Stimulated activated CD4-positive, alpha-beta T cell treated with anti-CD3 and anti-CD28 coated beads, Interleukin-15, amount 100 ng/mL, for 24 hours (primary cell): ENCODE data around the gene TDRD12.
"Not testable (repeated sequence)": the region's sequence is repeated elsewhere in the genome, so short reads cannot be mapped to it uniquely, and the experiment has no call there.

Source experiments
- DNase-seq: peaks from one replicate; pipeline ENCODE4 v3.0.0-alpha.2; 2020

Gene TDRD12

DNA sequence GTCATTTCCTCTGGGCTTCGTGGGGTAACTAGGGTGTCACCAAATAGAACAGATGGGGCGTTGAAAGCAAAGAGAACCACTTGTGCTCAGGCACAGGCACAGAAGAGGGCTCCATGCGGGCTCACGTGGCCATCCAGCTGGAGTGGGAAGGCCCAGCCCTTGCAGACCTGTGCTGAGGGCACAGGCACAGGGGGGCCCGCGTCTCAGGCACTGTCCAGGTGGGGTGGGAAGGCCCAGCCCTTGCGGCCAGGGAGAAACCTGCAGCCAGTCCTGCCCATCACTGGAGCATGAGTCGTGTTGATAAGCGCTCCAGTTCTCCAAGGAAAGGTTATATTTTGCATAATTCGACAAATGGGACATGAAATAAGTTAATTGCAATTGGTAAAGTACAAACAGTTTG is 92.5 kb downstream of the TDRD12 start:
- DNase-seq: no peak

DNA sequence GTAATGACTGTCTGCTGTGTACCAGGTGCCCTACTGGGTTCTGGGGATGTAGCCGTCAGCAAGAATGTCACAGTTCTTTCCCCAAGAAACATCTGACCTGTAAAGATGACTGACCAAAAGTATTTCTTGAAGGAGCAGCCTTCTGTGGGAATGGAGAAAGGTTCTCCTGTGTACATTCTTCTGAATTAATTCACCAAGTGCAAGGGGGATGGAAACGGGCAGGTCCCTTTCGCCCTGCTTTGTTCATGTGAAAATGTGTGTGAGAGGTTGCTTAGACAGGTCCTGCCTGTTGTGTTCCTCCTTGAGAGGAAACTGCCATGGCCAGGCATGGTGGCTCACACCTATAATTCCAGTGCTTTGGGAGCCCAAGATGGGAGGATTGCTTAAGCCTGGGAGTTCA is 93.0 kb downstream of the TDRD12 start:
- DNase-seq: no peak

DNA sequence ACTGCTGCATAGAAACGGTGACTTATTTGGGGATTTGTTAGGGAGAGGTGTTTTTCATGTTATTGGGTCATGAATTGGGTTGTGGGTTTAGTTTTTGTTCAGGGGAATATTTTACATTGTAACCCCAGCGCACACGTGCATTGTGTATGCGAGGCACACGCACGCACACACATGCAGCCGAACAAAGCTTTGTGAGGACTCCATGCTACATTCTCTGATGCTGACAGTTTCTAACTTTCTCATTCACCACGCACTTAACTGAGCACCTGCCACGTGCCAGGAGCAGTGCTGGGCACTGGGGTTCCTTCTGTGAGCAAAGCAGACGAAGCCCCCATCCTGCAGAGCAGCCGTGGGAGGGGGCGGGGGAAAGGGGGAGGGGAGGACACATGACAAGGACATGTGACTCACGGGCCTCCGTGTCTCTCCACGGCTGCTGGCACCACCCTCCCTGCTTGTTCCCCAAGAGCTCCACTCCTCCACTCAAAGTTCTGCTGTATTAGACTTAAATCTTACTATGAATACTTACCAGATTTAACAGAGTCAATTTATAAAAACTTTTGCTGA is 94.4 kb downstream of the TDRD12 start:
- DNase-seq: peak; percentile 16

DNA sequence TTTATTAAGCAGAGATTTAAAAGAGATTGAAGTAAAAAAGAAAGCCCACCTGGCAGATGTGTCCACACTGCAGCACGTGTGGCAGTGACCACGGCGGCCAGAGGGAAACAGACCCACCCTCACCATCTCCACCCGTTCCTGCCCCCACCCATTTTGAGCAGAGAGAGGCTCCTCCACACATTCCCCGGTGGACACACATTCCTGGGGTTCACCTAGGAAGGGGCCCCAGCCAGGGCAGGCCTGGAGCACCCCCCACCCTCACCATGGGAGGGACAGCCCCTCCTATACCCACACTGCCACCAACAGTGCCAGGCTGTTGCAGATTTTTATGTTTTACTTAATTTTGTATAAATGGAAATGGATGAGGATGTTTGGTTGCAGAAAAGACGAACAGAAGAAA is 95.1 kb downstream of the TDRD12 start:
- no peak for DNase-seq

DNA sequence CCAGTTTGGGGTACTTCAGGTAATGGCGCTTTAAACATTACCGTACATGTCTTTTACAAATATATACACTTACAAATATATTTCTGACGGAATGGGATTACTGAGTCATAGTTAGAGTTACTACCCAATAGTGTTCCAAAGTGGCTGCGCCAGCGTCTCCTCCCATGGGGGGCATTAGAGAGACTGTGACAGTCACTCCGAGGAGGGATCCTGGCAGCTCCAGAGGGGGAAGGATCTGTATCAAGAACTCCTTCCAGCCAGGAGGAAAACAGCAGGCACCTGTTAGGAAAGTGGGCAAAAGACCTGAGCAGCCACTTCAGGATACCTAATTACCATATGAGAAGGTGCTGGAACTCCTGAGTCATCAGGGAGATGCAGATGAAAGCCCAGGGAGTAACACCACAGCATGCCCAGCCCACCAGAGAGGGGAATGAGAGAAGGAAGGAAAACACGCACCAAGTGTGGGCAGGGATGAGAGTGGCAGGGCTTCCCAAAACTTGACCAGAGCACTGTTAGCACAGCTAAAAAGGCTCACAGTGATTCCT is 97.1 kb downstream of the TDRD12 start:
- DNase-seq: no peak

DNA sequence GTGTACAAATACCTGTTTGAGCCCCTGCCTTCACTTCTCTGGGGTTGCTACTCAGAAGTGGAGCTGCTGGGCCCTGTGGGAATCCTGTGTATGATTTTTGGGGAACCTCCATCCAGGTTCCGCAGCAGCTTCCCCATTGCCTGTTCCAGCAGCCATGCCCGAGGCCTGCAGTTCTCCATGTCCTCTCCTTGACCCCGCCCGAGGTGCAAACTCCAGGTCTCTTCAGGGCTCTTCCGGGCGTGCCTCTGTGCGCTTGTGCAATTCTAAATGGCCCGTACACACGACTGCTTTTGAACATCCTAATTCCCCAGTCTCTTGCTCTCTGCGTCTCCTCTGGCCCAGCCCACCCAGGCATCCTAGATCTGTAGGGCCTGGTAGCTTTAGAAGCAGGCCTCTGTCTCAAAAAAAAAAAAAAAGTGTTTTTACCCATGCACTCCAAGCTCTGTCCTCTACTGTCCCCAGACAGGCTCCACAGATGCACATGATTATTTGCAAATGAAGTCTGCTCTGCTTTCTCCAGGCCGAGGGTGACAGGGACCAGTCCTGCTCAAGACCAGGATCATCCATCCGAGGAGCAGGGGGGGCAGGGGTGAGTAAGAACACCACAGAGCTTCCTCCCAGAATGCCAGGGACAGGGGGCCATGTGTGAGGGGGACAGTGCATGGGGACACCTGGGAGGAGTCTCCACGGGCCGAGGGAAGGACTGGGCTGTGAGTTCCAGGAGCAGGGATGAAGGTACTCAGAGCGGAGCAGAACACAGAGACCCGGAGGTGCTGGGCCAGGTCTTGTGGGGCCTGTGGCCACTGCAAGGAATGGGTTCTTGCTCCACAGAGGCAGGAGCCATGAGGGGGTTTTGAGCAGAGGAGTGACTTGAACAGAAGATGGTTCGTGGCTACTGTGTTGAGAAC is 98.3 kb downstream of the TDRD12 start:
- no peak for DNase-seq

DNA sequence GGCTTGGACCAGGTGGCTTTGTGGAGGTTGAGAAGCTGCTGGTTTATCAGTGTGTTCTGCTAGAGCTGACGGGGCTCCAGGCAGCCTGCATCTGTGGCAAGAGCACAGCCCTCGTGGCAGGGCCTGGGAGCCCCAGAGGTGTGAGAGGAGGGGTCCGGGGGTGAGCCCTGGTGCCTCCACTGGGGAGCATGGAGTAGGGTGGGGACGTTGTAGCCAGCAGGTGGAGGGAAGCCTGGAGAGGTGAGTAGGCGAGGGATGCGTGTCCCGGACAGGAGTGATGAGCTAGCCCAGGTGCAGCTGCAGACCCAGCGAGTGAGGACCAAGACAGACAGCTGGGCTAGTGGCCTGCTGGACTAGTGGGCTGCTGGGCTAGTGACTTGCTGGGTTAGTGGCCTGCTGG is 99.0 kb downstream of the TDRD12 start:
- no peak for DNase-seq

DNA sequence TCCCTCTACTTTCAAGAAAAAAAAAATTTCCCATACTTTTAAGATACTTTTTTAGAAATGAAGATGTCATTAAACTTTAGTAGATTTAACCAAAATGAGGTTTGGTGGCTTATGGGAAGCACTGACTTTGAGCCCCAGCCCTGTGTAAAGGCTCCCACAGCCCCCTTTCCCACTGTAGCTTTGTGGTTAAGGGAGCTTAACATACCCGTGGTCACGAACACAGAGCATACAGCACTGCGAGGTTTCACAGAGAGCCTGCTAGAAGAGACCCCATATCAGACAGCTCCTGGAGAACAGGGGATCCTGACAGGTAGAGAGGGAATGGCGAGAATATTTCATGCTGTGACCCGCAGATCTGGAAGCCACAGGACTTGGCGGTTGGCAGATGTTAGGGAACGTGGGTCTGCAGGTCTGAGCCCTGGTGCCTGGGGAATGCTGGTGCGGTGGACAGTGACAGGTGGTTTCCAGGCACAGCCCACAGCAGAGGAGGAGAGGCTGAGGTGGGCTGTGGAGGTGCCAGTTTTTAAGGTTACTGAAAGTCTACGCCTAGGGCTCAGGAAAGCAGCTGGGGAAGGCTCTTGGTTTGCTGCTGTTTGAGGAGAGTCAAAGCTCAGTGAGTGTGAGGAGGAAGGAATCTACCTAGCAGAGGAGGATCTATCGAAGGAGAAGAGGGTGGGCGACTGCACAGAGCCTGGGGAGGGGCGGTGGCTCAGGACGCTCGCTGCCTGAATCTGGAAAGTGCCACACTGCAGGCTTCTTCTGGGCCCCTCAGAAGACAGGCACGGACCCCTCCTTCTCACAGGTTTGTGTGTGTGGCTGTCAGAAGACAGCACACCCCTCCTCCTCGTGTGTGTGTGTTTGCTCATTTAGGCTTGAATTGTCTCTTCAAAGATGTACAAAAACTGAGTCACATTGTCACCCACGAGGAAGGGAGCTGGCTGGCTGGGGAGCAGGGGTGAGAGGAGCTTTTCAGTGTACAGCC is 100.1 kb downstream of the TDRD12 start:
- DNase-seq: no peak

DNA sequence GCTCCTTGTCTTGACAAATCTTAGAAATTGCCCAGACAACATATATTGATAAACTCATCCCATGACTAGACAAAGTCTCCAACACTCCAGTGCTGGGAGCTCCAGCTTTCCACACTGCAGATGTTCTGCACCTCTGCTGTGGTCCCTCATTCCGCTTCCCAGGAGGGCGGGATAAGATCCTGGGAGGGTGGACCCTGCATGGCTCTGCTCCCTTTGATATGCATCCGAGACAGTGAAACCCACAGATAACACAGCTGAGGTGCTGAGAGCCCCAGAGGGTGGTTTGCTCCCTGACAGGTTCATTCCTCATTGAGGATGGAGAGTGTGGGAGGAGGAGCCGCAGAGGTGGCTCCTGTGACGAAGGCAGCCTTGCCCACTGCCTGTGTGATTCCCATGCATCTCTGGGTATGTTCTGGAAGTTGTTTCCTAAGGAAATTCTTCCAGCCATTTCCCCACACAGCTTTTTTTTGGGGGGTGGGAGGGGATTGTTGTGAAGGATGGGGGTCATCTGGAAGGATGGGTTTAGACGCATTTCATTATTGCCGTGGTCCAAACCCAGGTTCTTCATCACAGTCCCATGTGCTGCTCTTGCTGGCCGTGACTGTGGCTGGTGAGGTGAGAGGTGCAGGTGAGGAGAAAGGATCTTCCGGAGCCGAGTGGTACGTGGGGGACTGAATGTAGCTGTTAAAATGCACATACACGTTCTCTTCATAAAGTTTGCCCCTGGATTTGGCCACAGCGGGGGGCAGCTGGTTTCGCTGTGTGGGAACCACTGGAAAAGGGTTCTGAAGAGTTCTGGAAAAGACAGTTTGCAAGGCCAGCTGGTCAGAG is 103.6 kb downstream of the TDRD12 start:
- DNase-seq: no peak

DNA sequence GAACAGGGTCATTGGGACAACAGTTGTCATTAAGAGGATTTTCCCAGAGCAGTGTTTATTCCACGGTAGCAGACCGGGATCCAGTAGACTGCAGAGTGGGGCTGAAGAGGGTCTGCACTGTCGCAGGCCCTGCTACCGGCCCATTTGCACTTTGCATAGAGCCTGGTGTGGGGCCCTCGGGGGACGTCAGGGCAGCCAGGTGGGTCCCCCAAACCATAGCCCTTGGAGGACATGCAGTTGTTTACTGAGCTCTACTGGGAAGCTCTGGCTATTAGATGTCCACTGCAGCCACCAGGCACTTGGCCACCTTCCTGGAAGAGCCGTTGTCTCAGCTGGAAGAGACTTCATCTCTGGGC is 104.2 kb downstream of the TDRD12 start:
- no peak for DNase-seq

DNA sequence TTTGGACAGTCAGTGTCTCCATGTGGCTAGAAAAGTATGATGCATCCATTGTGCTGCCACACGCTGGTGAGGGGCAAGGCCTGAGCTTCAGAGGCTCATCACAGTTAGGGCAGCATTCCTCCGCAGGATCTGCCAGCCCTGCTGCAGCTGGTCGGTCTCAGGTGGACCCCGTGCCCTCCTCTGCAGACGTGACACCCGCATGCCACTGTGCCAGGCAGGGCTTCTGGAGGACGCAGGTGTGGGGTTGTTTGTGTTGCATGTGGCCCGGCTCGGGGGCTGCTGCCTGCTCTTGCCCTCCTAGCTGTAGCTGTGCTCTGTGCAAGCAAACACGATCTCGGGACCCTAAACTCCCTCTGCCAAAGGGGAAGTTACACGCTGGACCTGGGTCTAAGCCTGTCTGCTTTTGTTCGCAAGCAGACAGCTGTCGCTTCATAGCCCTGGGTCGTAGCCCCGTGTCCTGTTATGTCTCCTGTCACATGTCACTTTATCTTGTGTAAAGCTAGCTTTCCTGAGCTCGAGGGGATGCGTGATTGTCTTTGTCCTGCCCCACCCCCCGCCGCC is 104.7 kb downstream of the TDRD12 start:
- DNase-seq: no peak

DNA sequence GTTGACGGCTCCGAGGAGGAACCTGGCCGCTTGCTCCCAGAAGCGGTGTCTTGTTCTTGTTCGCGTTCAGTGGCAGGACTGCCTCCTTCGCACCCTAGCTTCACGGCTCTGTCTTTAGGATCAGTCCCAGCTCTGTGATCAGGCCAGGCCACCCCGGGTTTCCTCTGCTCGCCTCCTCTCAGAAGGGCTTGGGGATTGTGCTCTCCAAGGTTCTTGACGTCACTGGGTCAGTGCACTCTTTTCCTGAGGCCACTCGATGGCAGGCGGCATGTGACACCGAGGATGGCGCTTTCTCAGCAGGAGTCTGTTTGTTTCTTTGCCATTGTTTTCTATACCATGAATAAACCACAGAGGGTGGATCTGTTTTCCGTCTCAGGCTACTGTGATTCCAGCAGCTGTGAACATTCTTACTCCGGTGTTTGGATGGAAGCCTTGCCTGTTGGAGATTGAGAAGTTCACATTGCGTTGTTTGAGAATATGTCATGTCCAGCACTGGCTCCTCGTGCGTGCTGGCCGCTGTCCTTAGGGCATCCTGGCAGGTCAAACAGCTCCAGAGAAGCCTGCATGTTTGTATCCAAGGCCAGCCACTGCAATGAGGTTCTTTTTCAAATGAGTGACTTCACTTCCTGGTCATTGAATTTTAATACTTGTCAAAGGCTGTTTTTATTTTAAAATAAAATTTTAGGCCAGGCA is 105.5 kb downstream of the TDRD12 start:
- DNase-seq: no peak

DNA sequence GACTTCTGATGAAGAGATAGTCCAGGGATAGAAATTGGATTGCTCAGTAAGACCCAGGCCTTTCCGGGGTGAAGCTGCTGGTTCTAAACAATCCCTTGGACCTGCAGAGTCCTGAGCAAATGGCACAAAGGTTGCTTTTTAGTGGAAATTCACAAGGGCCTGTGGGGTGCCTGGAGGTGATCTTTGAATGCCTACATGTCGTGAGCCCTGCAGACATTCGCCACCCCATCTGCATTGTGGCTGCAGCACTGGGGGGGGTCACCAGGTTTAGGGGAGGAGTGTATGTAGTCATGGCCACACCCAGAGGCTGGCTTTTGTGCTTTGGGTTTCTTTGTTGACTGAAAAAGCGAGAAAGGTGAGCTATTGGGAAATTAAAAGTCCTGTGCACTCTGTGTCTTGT is 108.6 kb downstream of the TDRD12 start:
- DNase-seq: no peak

DNA sequence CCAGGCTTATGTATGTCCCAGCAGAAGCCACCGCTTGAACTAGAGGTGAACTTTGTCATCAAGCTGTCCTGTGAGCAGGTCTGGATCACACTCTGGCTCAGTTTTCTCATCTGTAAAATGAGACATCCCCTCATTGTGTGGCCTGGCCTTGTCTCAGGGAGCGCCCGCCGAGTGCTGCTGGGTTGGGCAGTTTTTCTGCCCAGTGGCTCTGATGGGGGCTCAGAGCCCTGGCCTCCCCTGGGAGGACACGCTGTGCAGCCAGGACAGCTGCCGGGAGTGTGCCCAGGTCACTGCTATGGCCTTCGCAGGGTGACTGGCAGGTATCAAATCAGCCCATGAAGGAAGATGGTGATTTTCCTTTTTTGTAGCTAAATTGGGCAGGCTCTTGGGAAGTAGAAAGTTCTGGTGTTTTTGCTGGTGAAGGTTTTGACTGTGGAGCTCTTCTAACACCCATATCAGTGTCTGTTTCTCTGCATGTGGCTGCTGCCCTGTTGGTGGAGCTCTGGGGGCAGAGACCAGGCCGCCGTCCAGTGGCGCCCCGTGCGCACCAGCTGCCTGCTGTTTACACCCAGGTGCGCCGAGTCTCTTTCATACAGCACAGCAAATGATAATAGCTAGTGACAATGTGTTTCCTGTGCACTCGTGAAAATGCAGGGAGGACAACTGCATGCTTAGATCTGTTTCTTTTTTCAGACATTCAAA is 109.2 kb downstream of the TDRD12 start:
- no peak for DNase-seq

DNA sequence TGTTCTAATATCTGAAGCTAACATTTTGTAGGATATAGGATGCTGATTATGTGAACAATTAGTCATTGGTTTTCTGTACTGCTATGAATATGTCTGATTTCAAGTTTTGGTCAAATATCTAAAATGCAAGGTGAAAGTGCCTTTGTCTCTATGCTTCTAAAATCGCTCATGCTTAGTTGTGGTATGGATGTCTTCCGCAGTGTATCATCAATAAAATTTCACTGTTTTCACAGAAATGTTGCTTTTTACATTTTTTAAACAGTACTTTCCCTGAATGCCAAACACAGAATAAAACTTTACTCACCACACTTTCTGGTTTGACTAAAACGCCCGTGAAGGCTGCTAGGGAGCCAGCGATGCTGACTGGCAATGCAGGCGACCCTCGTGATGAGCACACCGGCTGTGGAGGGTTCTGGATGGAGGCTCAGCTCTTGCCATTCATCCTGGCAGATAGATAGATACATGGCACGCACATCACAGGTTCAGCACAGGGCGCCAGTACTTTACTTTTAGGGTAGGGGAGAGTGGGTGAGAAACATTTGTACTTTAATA is 109.9 kb downstream of the TDRD12 start:
- peak; percentile 20 for DNase-seq

DNA sequence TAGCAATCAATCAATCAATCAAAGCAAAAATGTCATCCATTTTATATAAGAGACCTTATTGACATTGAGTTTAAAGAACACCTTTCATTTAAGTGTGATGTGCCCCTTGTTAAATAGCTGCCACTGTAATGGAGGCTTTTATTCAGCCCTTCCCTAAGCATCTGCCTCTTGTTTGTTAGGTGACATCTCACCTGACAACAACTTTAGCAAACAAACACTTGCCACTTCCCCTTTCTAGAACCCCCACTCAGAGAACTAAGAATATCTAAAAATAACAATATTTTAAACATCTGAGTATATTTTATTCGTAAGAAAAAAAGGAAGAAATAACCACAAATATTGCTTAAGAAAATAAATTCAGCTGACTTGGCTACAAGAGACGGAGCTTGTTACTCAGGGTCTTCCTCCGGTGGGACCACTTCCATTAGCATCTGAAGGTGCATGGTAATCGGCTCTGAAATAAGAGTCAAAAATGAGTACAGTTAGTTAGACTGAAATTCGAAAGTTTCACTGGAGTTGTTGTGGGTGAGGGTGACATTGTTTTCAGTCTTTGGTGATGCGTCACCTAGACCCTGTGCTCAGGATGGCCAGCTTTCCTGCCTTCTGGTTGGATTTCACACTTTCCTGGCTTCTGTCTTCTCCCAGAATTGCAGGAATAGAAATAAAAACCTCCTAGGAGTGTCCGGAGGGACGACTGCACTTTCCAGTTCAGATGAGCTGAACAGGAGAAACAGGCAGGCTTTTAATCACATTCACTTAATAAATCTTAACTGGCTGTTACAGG is 110.9 kb downstream of the TDRD12 start:
- no peak for DNase-seq

DNA sequence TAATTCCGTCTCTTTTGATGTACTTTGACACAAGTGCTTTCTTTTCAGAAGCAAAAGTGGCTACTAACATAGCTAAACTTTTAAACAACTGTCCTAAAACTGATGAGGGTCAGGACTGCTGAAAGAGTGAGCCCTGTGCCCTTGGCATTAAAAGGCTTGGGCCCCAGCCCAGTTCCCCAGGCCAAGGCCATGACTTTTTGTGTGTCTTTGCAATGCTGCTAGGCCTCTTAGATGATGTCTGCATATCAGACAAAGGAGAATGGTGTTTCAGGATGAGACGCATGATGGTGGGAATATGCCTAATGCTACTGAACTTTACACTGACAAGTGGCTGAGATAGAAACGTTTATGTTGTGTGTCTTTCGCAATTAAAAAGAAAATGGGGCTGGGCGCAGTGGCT is 112.0 kb downstream of the TDRD12 start:
- DNase-seq: no peak

DNA sequence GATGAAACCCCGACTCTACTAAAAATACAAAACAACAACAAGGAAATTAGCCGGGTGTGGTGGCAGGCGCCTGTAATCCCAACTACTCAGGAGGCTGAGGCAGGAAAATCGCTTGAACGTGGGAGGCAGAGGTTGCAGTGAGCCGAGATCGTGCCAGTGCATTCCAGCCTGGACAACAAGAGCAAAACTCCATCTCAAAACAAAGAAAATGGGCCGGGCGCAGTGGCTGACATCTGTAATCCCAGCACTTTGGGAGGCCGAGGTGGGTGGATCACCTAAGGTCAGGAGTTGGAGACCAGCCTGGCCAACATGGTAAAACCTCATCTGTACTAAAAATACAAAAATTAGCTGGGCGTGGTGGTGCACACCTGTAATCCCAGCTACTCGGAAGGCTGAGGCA is 112.5 kb downstream of the TDRD12 start:
- not testable (repeated sequence) for DNase-seq

DNA sequence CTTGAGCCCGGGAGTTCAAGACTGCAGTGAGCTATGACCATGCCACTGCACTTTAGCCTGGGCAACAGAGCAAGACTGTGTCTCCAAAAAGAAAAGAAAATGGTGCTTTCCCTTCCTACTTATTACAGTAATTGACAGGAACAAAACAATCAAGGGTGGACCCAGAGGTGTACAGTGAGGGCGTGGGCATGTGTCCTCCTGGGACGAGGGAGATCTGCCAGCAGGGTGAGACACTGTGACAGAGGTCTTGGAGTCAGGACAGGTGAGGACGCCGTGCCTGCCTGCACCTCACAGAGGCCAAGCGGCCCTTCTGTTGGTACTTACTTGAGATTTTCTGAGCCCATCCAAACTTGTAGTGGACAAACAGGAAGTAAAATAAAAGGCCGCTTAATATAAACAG is 113.3 kb downstream of the TDRD12 start:
- not testable (repeated sequence) for DNase-seq
